HepG2 (cell line): ENCODE results near the gene CCR8. TPM values are rescaled to one million over a fixed set of nuclear protein-coding genes. Genes with fewer than 3 reads are reported as not detected.

Experiments
- BCL6 ChIP-seq: IDR thresholded peaks from 2 replicates; pipeline ENCODE4 v1.6.1; 2016; ENCODE audit warnings: missing genetic modification reagents, missing compliant biosample characterization
- GLI4 ChIP-seq: sonication (generic); formaldehyde crosslinking; IDR thresholded peaks from 2 replicates; pipeline ENCODE4 v1.5.1; 2020; ENCODE audit warnings: missing genetic modification reagents, mild to moderate bottlenecking, moderate library complexity, borderline replicate concordance
- HMG20A ChIP-seq: IDR thresholded peaks from 2 replicates; pipeline ENCODE4 v1.6.1; 2016; ENCODE audit warnings: borderline replicate concordance
- ZFP1 ChIP-seq: IDR thresholded peaks from 2 replicates; pipeline ENCODE4 v1.6.1; 2016
- ZNF567 ChIP-seq: sonication (generic); formaldehyde crosslinking; IDR thresholded peaks from 2 replicates; pipeline ENCODE4 v1.8.1; 2023; ENCODE audit warnings: mild to moderate bottlenecking, missing genetic modification reagents, borderline replicate concordance
- ZNF678 ChIP-seq: sonication (generic); formaldehyde crosslinking; IDR thresholded peaks from 2 replicates; pipeline ENCODE4 v1.4.0; 2020; ENCODE audit warnings: mild to moderate bottlenecking, missing genetic modification reagents
- polyA plus RNA-seq, 8 experiments: library from polyadenylated mRNA; depleted of rRNA in 3 of 8; stranded (reverse) in 7 of 8; unstranded in 1 of 8; fragments of >200 nt; fragmentation: Illumina TruSeq in 4 of 8; extraction: Trizol in 4 of 8; gene quantifications; 2 replicates each; pipeline versions ENCODE4 v1.2.1 to v1.2.3, GENCODE V29; 2011 to 2016; ENCODE audit warnings: low read depth in 4 of 8, missing spikeins in 1 of 8, mixed read lengths in 1 of 8; ENCODE audit not compliant: insufficient read depth in 1 of 8
- total RNA-seq, 5 experiments: library from RNA; depleted of rRNA; stranded (reverse); fragments of >200 nt; fragmentation: Illumina TruSeq; extraction: Trizol; gene quantifications; 2 replicates each; pipeline ENCODE4 v1.2.3, GENCODE V29; 2016; ENCODE audit warnings: low read depth in 1 of 5
- TF ChIP-seq, protein P1 (sequence below): IDR thresholded peaks from 2 replicates; pipeline ENCODE4 v1.6.1; 2018; ENCODE audit warnings: missing genetic modification reagents
- TF ChIP-seq, protein P2 (sequence below): sonication (generic); formaldehyde crosslinking; IDR thresholded peaks from 2 replicates; pipeline ENCODE4 v1.5.0; 2020; ENCODE audit warnings: mild to moderate bottlenecking, missing genetic modification reagents
- TF ChIP-seq, protein P3 (sequence below): sonication (generic); formaldehyde crosslinking; IDR thresholded peaks from 2 replicates; pipeline ENCODE4 v1.4.0; 2020; ENCODE audit warnings: missing genetic modification reagents, borderline replicate concordance
- TF ChIP-seq, protein P4 (sequence below): sonication (generic); formaldehyde crosslinking; IDR thresholded peaks from 2 replicates; pipeline ENCODE4 v1.4.0; 2020; ENCODE audit warnings: missing genetic modification reagents

The CCR8 gene
- total and polyA plus RNA-seq, 2 of the 13 experiments (the other 11 are each of a cell fraction or from before 2014, with no cell fraction given), result not detected

DNA sequence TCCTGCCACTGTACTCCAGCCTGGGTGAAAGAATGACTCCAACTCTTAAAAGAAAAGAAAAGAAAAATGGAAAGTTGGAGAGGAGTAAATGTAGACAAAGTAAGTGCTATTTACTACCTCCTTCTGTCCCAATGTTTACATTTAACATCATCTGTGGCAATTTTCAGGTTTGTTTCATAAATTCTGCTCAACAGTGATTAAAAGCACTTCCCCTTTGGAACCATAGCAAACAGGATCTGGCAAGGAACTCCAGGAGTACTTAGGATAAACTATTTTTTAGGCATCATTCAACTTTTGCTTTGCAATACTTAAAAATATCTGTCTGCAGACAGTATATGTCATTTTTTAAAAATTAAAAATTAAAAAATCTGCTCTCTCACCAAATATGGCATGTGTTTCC, 44.2 kb upstream of the CCR8 start (continued):
- no peak for TF ChIP-seq GLI4 (CRISPR knock-in tag)
- TF ChIP-seq ZFP1 (CRISPR knock-in tag), result no peak
- TF ChIP-seq, protein P1, sequence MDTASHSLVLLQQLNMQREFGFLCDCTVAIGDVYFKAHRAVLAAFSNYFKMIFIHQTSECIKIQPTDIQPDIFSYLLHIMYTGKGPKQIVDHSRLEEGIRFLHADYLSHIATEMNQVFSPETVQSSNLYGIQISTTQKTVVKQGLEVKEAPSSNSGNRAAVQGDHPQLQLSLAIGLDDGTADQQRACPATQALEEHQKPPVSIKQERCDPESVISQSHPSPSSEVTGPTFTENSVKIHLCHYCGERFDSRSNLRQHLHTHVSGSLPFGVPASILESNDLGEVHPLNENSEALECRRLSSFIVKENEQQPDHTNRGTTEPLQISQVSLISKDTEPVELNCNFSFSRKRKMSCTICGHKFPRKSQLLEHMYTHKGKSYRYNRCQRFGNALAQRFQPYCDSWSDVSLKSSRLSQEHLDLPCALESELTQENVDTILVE (CRISPR knock-in tag), result no peak
- TF ChIP-seq, protein P2, sequence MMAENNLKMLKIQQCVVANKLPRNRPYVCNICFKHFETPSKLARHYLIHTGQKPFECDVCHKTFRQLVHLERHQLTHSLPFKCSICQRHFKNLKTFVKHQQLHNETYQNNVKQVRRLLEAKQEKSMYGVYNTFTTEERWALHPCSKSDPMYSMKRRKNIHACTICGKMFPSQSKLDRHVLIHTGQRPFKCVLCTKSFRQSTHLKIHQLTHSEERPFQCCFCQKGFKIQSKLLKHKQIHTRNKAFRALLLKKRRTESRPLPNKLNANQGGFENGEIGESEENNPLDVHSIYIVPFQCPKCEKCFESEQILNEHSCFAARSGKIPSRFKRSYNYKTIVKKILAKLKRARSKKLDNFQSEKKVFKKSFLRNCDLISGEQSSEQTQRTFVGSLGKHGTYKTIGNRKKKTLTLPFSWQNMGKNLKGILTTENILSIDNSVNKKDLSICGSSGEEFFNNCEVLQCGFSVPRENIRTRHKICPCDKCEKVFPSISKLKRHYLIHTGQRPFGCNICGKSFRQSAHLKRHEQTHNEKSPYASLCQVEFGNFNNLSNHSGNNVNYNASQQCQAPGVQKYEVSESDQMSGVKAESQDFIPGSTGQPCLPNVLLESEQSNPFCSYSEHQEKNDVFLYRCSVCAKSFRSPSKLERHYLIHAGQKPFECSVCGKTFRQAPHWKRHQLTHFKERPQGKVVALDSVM (CRISPR knock-in tag), result no peak
- TF ChIP-seq, protein P3, sequence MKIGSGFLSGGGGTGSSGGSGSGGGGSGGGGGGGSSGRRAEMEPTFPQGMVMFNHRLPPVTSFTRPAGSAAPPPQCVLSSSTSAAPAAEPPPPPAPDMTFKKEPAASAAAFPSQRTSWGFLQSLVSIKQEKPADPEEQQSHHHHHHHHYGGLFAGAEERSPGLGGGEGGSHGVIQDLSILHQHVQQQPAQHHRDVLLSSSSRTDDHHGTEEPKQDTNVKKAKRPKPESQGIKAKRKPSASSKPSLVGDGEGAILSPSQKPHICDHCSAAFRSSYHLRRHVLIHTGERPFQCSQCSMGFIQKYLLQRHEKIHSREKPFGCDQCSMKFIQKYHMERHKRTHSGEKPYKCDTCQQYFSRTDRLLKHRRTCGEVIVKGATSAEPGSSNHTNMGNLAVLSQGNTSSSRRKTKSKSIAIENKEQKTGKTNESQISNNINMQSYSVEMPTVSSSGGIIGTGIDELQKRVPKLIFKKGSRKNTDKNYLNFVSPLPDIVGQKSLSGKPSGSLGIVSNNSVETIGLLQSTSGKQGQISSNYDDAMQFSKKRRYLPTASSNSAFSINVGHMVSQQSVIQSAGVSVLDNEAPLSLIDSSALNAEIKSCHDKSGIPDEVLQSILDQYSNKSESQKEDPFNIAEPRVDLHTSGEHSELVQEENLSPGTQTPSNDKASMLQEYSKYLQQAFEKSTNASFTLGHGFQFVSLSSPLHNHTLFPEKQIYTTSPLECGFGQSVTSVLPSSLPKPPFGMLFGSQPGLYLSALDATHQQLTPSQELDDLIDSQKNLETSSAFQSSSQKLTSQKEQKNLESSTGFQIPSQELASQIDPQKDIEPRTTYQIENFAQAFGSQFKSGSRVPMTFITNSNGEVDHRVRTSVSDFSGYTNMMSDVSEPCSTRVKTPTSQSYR (CRISPR knock-in tag), result no peak
- TF ChIP-seq HMG20A, result no peak
- no peak for TF ChIP-seq ZNF567
- TF ChIP-seq BCL6, result no peak
- TF ChIP-seq ZNF678, result no peak
- TF ChIP-seq, protein P4, sequence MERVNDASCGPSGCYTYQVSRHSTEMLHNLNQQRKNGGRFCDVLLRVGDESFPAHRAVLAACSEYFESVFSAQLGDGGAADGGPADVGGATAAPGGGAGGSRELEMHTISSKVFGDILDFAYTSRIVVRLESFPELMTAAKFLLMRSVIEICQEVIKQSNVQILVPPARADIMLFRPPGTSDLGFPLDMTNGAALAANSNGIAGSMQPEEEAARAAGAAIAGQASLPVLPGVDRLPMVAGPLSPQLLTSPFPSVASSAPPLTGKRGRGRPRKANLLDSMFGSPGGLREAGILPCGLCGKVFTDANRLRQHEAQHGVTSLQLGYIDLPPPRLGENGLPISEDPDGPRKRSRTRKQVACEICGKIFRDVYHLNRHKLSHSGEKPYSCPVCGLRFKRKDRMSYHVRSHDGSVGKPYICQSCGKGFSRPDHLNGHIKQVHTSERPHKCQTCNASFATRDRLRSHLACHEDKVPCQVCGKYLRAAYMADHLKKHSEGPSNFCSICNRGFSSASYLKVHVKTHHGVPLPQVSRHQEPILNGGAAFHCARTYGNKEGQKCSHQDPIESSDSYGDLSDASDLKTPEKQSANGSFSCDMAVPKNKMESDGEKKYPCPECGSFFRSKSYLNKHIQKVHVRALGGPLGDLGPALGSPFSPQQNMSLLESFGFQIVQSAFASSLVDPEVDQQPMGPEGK, result no peak
